ACC112 (cell line): ENCODE results near the gene DLG4.

Source experiments
- H2AFZ ChIP-seq: fragments of 200-600 bp; sonication (generic); one replicate; pipeline ENCODE4 v1.6.0; 2017; ENCODE audit warnings: antibody characterized with exemption, low read length; ENCODE audit not compliant: unreplicated experiment
- H3K27ac ChIP-seq: fragments of 200-600 bp; sonication (generic); 2 replicates; pipeline ENCODE4 v1.5.1; 2014; ENCODE audit warnings: low read depth, mild to moderate bottlenecking, antibody characterized with exemption, low read length, moderate library complexity
- H3K27me3 ChIP-seq: fragments of 200-600 bp; sonication (generic); 2 replicates; pipeline ENCODE4 v1.6.1; 2014; ENCODE audit warnings: mild to moderate bottlenecking, antibody characterized with exemption, low read length, moderate library complexity, mixed read lengths; ENCODE audit not compliant: insufficient read depth
- H3K36me3 ChIP-seq: fragments of 200-600 bp; sonication (generic); 2 replicates; pipeline ENCODE4 v1.6.1; 2016; ENCODE audit warnings: mild to moderate bottlenecking, antibody characterized with exemption, low read length, moderate library complexity, mixed read lengths; ENCODE audit not compliant: insufficient read depth
- H3K4me1 ChIP-seq: fragments of 200-600 bp; sonication (generic); one replicate; pipeline ENCODE4 v1.6.1; 2016; ENCODE audit warnings: low read length, mixed read lengths; ENCODE audit not compliant: insufficient read depth, unreplicated experiment, control insufficient read depth
- H3K4me3 ChIP-seq: fragments of 200-600 bp; sonication (generic); 2 replicates; pipeline ENCODE4 v1.5.1; 2014; ENCODE audit warnings: mild to moderate bottlenecking, low read depth, low read length
- H3K79me2 ChIP-seq: fragments of 200-600 bp; sonication (generic); one replicate; pipeline ENCODE4 v1.6.0; 2016; ENCODE audit warnings: low read length; ENCODE audit not compliant: control insufficient read depth, unreplicated experiment, insufficient read depth

Gene DLG4

GRCh38 chr17:7238420-7239090, 18.9 kb upstream of the DLG4 start:
- Histone ChIP-seq H3K4me1 (peaks cover 42% of the 10 kb centered on the region), H2AFZ (no peak overlapping the region), H3K27me3 (no peaks in the 10 kb centered on the region), H3K79me2 (peaks cover 66% of the 10 kb centered on the region), H3K4me3 (peak overlapping the region; percentile 97), H3K27ac (peak overlapping the region; percentile 77), H3K36me3 (peaks cover 22% of the 10 kb centered on the region; the same call in 1 of the 2 replicates)

- Histone ChIP-seq H3K4me3 (peak overlapping the region; percentile 97), H3K79me2 (peaks cover 72% of the 10 kb centered on the region), H2AFZ (no peak overlapping the region), H3K27me3 (no peaks in the 10 kb centered on the region), H3K27ac (peak overlapping the region; percentile 77), H3K4me1 (peaks cover 39% of the 10 kb centered on the region), H3K36me3 (peaks cover 22% of the 10 kb centered on the region; the same call in 1 of the 2 replicates)
Observed at GRCh38 chr17:7237761-7238419, 18.3 kb upstream of the DLG4 start.

- H3K27ac ChIP-seq: peak overlapping the region; percentile 77
- H3K79me2 ChIP-seq: peaks cover 78% of the 10 kb centered on the region
- H3K36me3 ChIP-seq: peaks cover 22% of the 10 kb centered on the region; the same call in 1 of the 2 replicates
- peak overlapping the region; percentile 97 for H3K4me3 ChIP-seq
- H3K27me3 ChIP-seq: no peaks in the 10 kb centered on the region
- H3K4me1 ChIP-seq: peaks cover 43% of the 10 kb centered on the region
- no peak overlapping the region for H2AFZ ChIP-seq
Observed at GRCh38 chr17:7237266-7237760, 17.7 kb upstream of the DLG4 start.

GRCh38 chr17:7236808-7237207, 17.2 kb upstream of the DLG4 start:
- Histone ChIP-seq H2AFZ (no peak overlapping the region), H3K27ac (peak overlapping the region; percentile 77), H3K4me3 (peak overlapping the region; percentile 97), H3K36me3 (peaks cover 25% of the 10 kb centered on the region; the same call in 1 of the 2 replicates), H3K27me3 (no peaks in the 10 kb centered on the region), H3K79me2 (peaks cover 79% of the 10 kb centered on the region), H3K4me1 (peaks cover 48% of the 10 kb centered on the region)

GRCh38 chr17:7235693-7236665, 16.3 kb upstream of the DLG4 start:
- Histone ChIP-seq H3K79me2 (peaks cover 79% of the 10 kb centered on the region), H3K4me3 (peak overlapping the region; percentile 94), H3K27me3 (no peaks in the 10 kb centered on the region), H3K36me3 (peaks cover 25% of the 10 kb centered on the region; the same call in 1 of the 2 replicates), H2AFZ (no peak overlapping the region), H3K27ac (peak overlapping the region; percentile 52), H3K4me1 (peaks cover 47% of the 10 kb centered on the region)

- Histone ChIP-seq H3K27ac (peak within 1 kb of the TSS; percentile 68), H3K4me1 (peaks cover 36% of the 10 kb centered on the region), H3K4me3 (peak within 1 kb of the TSS; percentile 94), H3K79me2 (peaks cover 83% of the 10 kb centered on the region), H3K27me3 (no peaks in the 10 kb centered on the region), H2AFZ (peak within 1 kb of the TSS; percentile 72), H3K36me3 (peaks cover 16% of the 10 kb centered on the region; the same call in 1 of the 2 replicates)
Observed at GRCh38 chr17:7234083-7234951, 14.7 kb upstream of the DLG4 start, which contains the start of gene DVL2. DVL2 (minus strand) TSS chr17:7234517; CDS start chr17:7234262, 255 bp downstream.

GRCh38 chr17:7233701-7234082, 14.1 kb upstream of the DLG4 start:
- H2AFZ ChIP-seq: peak overlapping the region; percentile 72
- peaks cover 19% of the 10 kb centered on the region; the same call in 1 of the 2 replicates for H3K36me3 ChIP-seq
- H3K27ac ChIP-seq: peak overlapping the region; percentile 68
- no peaks in the 10 kb centered on the region for H3K27me3 ChIP-seq
- H3K4me3 ChIP-seq: peak overlapping the region; percentile 94
- peaks cover 36% of the 10 kb centered on the region for H3K4me1 ChIP-seq
- H3K79me2 ChIP-seq: peaks cover 77% of the 10 kb centered on the region

GRCh38 chr17:7232114-7232513, 12.5 kb upstream of the DLG4 start:
- H2AFZ ChIP-seq: no peak overlapping the region
- no peak overlapping the region for H3K27ac ChIP-seq
- peaks cover 37% of the 10 kb centered on the region for H3K4me1 ChIP-seq
- no peaks in the 10 kb centered on the region for H3K27me3 ChIP-seq
- H3K4me3 ChIP-seq: peak overlapping the region; percentile 94
- peaks cover 70% of the 10 kb centered on the region for H3K79me2 ChIP-seq
- H3K36me3 ChIP-seq: peaks cover 16% of the 10 kb centered on the region

- H3K27ac ChIP-seq: no peak overlapping the region
- no peak overlapping the region for H2AFZ ChIP-seq
- H3K4me1 ChIP-seq: peaks cover 19% of the 10 kb centered on the region
- peaks cover 10% of the 10 kb centered on the region for H3K36me3 ChIP-seq
- H3K79me2 ChIP-seq: peaks cover 53% of the 10 kb centered on the region
- H3K27me3 ChIP-seq: no peaks in the 10 kb centered on the region
- no peak overlapping the region for H3K4me3 ChIP-seq
Observed at GRCh38 chr17:7229504-7229903, 9.9 kb upstream of the DLG4 start.
